ENCODE results near the gene CHAMP1. TPM values are rescaled to one million over a fixed set of nuclear protein-coding genes. Genes with fewer than 3 reads are reported as not detected.

The CHAMP1 gene
- total and polyA plus RNA-seq, 3 donors from 2014 or later: 15.0 to 21.7 (median 19.2) TPM

DNA sequence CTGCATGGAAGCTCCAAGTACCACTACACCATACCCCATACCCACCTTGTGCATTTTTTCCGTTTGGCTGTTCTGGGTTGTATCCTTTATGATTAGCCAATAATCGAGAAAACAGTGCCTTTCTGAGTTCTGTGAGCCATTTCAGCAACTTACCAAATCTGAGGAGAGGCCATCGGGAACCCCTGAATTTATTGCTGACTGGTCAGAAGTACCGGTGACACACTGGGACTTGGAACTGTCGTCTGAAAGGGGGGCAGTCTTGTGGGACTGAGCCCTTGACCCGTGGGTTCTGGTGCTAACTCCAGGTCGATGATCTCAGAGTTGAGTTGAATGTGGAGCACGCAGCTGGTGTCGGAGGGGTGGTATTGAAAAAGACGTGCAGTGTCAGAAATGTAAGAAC is 17.9 kb upstream of the CHAMP1 start:
- Histone ChIP-seq H3K27me3 (no peaks in the 10 kb centered on the region), H3K36me3 (ENCODE audit: low read depth, missing control alignments) (no peaks in the 10 kb centered on the region), H3K9me3 (no peaks in the 10 kb centered on the region), H3K27ac (no peak overlapping the region), H3K4me1 (no peaks in the 10 kb centered on the region), H3K4me3 (no peak overlapping the region)
- no peak for DNase-seq
- intact Hi-C loops (cut with DNase I; ENCODE audit: low total_unique reads): no loop called here
- 91% methylated on average over 10 of the region's 10 CpGs for WGBS, 2 donors
- TF ChIP-seq, protein P1, sequence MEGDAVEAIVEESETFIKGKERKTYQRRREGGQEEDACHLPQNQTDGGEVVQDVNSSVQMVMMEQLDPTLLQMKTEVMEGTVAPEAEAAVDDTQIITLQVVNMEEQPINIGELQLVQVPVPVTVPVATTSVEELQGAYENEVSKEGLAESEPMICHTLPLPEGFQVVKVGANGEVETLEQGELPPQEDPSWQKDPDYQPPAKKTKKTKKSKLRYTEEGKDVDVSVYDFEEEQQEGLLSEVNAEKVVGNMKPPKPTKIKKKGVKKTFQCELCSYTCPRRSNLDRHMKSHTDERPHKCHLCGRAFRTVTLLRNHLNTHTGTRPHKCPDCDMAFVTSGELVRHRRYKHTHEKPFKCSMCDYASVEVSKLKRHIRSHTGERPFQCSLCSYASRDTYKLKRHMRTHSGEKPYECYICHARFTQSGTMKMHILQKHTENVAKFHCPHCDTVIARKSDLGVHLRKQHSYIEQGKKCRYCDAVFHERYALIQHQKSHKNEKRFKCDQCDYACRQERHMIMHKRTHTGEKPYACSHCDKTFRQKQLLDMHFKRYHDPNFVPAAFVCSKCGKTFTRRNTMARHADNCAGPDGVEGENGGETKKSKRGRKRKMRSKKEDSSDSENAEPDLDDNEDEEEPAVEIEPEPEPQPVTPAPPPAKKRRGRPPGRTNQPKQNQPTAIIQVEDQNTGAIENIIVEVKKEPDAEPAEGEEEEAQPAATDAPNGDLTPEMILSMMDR (IDR thresholded peaks at IDR 0.05): no peak
- no peak for TF ChIP-seq POLR2A (IDR thresholded peaks at IDR 0.05)

DNA sequence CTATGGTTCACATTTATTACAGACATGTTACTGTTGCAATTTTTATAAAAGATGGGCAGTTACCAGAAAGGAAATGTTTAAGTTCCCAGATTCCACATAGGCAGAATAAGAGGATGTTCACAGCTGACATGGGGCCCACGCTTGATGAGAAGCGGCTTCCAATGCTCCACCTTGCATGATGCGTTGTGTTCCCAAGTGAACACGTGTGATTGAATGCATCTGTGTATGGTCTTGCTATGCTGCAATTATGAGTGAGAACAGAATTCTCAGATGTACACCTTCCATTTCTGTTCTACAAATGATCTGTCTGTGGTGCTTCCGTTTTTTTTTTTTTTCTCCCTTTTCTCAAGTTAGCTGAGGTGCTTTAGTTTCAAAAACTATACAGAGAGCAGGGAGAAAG is 17.4 kb upstream of the CHAMP1 start:
- H3K36me3 ChIP-seq (ENCODE audit: low read depth, missing control alignments): no peaks in the 10 kb centered on the region
- no peaks in the 10 kb centered on the region for H3K4me1 ChIP-seq
- H3K27me3 ChIP-seq: no peaks in the 10 kb centered on the region
- 87 to 92% methylated on average over 5 of the region's 5 CpGs for WGBS, 2 donors
- H3K4me3 ChIP-seq: no peak overlapping the region
- no peak overlapping the region for H3K27ac ChIP-seq
- no peak for DNase-seq
- no peaks in the 10 kb centered on the region for H3K9me3 ChIP-seq
- intact Hi-C loops (cut with DNase I; ENCODE audit: low total_unique reads): no loop called here
- TF ChIP-seq, protein P1 (IDR thresholded peaks at IDR 0.05): no peak
- no peak for TF ChIP-seq POLR2A (IDR thresholded peaks at IDR 0.05)

DNA sequence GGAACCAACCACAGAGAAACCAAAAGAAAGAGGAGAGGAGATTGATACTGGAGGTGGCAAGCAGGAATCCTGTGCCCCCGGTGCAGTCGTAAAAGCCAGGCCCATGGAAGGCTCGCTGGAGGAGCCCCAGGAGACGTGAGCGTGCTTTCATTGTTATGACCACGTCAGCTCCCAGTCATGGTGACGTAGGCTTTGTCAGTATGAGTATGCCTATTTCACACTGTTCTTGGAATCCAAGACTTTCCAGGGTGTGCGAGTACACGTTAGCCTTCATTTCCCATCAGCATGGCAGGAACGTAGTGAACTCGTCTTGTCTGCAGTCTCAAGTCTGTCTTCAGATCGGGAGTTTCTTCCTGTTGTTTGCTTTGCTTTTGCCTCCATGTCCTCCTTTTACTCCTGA is 15.4 kb upstream of the CHAMP1 start:
- no peak overlapping the region for H3K27ac ChIP-seq
- no peaks in the 10 kb centered on the region for H3K9me3 ChIP-seq
- no peaks in the 10 kb centered on the region for H3K36me3 ChIP-seq (ENCODE audit: low read depth, missing control alignments)
- DNase-seq: no peak
- no peak overlapping the region for H3K4me3 ChIP-seq
- H3K27me3 ChIP-seq: no peaks in the 10 kb centered on the region
- TF ChIP-seq, protein P1 (IDR thresholded peaks at IDR 0.05): no peak
- no peak for TF ChIP-seq POLR2A (IDR thresholded peaks at IDR 0.05)
- intact Hi-C loops (cut with DNase I; ENCODE audit: low total_unique reads): no loop called here
- H3K4me1 ChIP-seq: no peaks in the 10 kb centered on the region
- 85 to 88% methylated on average over 12 of the region's 12 CpGs for WGBS, 2 donors

DNA sequence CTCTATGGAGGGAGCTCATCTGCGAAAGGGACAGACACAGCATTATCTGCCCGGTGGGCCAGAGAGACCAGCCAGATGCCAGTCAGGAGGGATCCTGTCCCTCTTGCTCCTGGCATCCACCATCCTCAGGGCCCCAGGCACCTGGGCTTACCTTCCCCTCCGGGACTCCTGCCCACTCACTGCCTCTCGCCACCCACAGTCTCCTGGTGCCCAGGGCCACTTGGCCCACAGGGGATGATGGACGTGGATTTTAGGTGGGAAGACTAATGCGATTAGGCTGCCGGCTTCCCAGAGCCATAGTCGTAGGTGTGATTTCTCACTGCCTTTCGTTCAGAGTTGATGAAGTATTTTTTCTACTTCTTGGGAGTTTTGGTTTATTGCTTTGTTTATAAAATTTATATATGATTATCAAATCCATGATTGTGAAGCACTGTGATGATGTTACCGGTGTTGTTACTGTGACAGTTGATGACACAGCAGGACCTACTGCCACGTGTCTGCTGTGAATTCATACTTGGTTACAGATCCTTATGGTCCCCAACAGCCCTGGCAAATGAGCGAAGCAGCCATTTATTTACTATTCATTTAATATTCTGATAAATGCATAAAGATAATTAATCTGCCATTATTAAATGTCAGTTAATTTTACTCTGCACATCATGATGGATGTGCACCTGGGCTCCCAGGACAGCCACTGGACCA is 14.5 kb upstream of the CHAMP1 start:
- Histone ChIP-seq H3K27me3 (no peaks in the 10 kb centered on the region), H3K4me3 (no peak overlapping the region), H3K36me3 (ENCODE audit: low read depth, missing control alignments) (no peaks in the 10 kb centered on the region), H3K27ac (no peak overlapping the region), H3K4me1 (no peaks in the 10 kb centered on the region), H3K9me3 (no peaks in the 10 kb centered on the region)
- no peak for DNase-seq
- WGBS, 2 donors: 94 to 95% methylated on average over 12 of the region's 12 CpGs
- TF ChIP-seq, protein P1 (IDR thresholded peaks at IDR 0.05): no peak
- TF ChIP-seq POLR2A (IDR thresholded peaks at IDR 0.05): no peak
- intact Hi-C loops (cut with DNase I; ENCODE audit: low total_unique reads): no loop called here
